ENCODE measurements around the gene NPL. TPM values are rescaled to one million over a fixed set of nuclear protein-coding genes. Genes with fewer than 3 reads are reported as not detected.

Gene NPL
- total and polyA plus RNA-seq, 2 experiments from 2014 or later: 3.0 to 5.0 TPM

GRCh38 chr1:182823220-182823619 lies 33.6 kb downstream of the NPL start:
- no peak for DNase-seq
- Histone ChIP-seq H3K79me2 (ENCODE audit: insufficient read depth) (no peaks in the 10 kb centered on the region), H3K9ac (no peak overlapping the region), H3K4me3 (no peak overlapping the region), H3K27ac (no peak overlapping the region), H3K9me3 (ENCODE audit: low read depth) (no peaks in the 10 kb centered on the region), H3K4me2 (ENCODE audit: unreplicated experiment) (no peak overlapping the region), H3K27me3 (replicated peaks; ENCODE audit: insufficient read depth) (no peaks in the 10 kb centered on the region), H3F3A (ENCODE audit: insufficient read depth) (no peaks in the 10 kb centered on the region), H3K9me2 (ENCODE audit: insufficient read depth) (no peaks in the 10 kb centered on the region), H3K36me3 (ENCODE audit: low read depth) (no peaks in the 10 kb centered on the region), H2AFZ (no peak overlapping the region), H4K20me1 (ENCODE audit: insufficient read depth) (no peaks in the 10 kb centered on the region), H3K4me1 (ENCODE audit: insufficient read depth) (no peaks in the 10 kb centered on the region)
- TF ChIP-seq EZH2phosphoT487 (IDR thresholded peaks at IDR 0.05; ENCODE audit: insufficient read depth, low read depth): no peak
- TF ChIP-seq EZH2 (IDR thresholded peaks at IDR 0.05; ENCODE audit: insufficient read depth, poor library complexity, severe bottlenecking): no peak
- 67 to 74% methylated on average over 3 of the region's 3 CpGs for WGBS, 2 experiments (ENCODE audit: low coverage in 1 of 2, low lambda C conversion rate in 2 of 2, missing lambda C conversion rate in 2 of 2)
- in situ Hi-C loops (cut with MboI): no loop called here

GRCh38 chr1:182826892-182827291 lies 37.3 kb downstream of the NPL start:
- in situ Hi-C loops (cut with MboI): no loop called here
- WGBS, 2 experiments (ENCODE audit: low coverage in 1 of 2, low lambda C conversion rate in 2 of 2, missing lambda C conversion rate in 2 of 2): 83 to 87% methylated on average over 2 of the region's 2 CpGs
- no peak overlapping the region for H3K9ac ChIP-seq

DNA sequence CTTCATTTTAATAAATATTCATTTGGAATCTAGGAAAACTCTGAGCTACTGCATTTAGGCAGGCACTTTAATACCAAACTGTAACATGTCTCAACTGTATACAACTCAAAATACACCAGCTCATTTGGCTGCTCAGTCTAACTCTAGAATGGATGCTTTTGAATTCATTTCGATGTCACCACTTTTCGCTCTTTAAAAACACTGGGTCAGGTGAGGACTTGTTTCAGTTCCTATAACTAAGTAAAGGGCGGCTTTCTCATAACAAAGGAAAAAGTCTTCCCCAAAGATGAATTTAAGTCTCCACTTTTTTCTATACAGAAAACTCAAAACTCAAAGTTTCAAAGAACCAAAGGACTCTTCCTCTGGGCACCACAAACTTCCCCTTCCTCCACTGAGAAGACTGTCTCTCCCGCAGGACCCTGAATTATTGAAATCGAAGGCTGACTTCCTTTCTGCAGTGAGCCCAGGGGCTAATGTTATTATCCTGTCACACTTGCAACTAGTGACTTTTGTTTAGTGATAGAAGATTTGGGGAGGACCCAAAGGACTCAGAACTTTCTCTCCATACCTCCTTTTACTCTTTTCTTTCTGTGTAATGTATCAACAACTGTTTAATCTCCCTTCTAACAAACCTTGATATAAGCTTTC lies 39.8 kb downstream of the NPL start:
- no peak overlapping the region for H3K4me3 ChIP-seq
- H3K4me1 ChIP-seq (ENCODE audit: insufficient read depth): 0 out of 2 replicates have a peak, but pooled peaks cover 3% of the 10 kb centered on the region
- in situ Hi-C loops (cut with MboI): no loop called here
- no peaks in the 10 kb centered on the region for H3K9me2 ChIP-seq (ENCODE audit: insufficient read depth)
- no peak overlapping the region for H3K27ac ChIP-seq
- no peaks in the 10 kb centered on the region for H3K36me3 ChIP-seq (ENCODE audit: low read depth)
- no peaks in the 10 kb centered on the region for H3F3A ChIP-seq (ENCODE audit: insufficient read depth)
- no peak overlapping the region for H2AFZ ChIP-seq
- no peaks in the 10 kb centered on the region for H3K79me2 ChIP-seq (ENCODE audit: insufficient read depth)
- H3K9me3 ChIP-seq (ENCODE audit: low read depth): no peaks in the 10 kb centered on the region
- TF ChIP-seq EZH2phosphoT487 (IDR thresholded peaks at IDR 0.05; ENCODE audit: insufficient read depth, low read depth) (no peak), EZH2 (IDR thresholded peaks at IDR 0.05; ENCODE audit: insufficient read depth, poor library complexity, severe bottlenecking) (no peak)
- H3K27me3 ChIP-seq (replicated peaks; ENCODE audit: insufficient read depth): no peaks in the 10 kb centered on the region
- no peak overlapping the region for H3K9ac ChIP-seq
- H4K20me1 ChIP-seq (ENCODE audit: insufficient read depth): no peaks in the 10 kb centered on the region
- DNase-seq: no peak
- H3K4me2 ChIP-seq (ENCODE audit: unreplicated experiment): no peak overlapping the region
- 83 to 88% methylated on average over 5 of the region's 5 CpGs for WGBS, 2 experiments (ENCODE audit: low coverage in 1 of 2, low lambda C conversion rate in 2 of 2, missing lambda C conversion rate in 2 of 2)

More at GRCh38 chr1:182826892-182827291, 37.3 kb downstream of the NPL start:
- no peak overlapping the region for H3K4me2 ChIP-seq (ENCODE audit: unreplicated experiment)
- DNase-seq: no peak
- H3F3A ChIP-seq (ENCODE audit: insufficient read depth): no peaks in the 10 kb centered on the region
- H3K4me1 ChIP-seq (ENCODE audit: insufficient read depth): no peaks in the 10 kb centered on the region
- H3K36me3 ChIP-seq (ENCODE audit: low read depth): no peaks in the 10 kb centered on the region
- no peaks in the 10 kb centered on the region for H3K79me2 ChIP-seq (ENCODE audit: insufficient read depth)
- TF ChIP-seq EZH2 (IDR thresholded peaks at IDR 0.05; ENCODE audit: insufficient read depth, poor library complexity, severe bottlenecking) (no peak), EZH2phosphoT487 (IDR thresholded peaks at IDR 0.05; ENCODE audit: insufficient read depth, low read depth) (no peak)
- no peak overlapping the region for H2AFZ ChIP-seq
- H3K9me2 ChIP-seq (ENCODE audit: insufficient read depth): no peaks in the 10 kb centered on the region
- no peak overlapping the region for H3K27ac ChIP-seq
- no peaks in the 10 kb centered on the region for H3K9me3 ChIP-seq (ENCODE audit: low read depth)
- no peaks in the 10 kb centered on the region for H3K27me3 ChIP-seq (replicated peaks; ENCODE audit: insufficient read depth)
- H3K4me3 ChIP-seq: no peak overlapping the region
- H4K20me1 ChIP-seq (ENCODE audit: insufficient read depth): no peaks in the 10 kb centered on the region

- DNase-seq: peak; percentile 54
- in situ Hi-C loops (cut with MboI): no loop called here
- no peaks in the 10 kb centered on the region for H4K20me1 ChIP-seq (ENCODE audit: insufficient read depth)
These were observed 43.7 kb downstream of the NPL start for GRCh38 chr1:182833271-182833670.

More at GRCh38 chr1:182833271-182833670, 43.7 kb downstream of the NPL start:
- Histone ChIP-seq H3K9me2 (ENCODE audit: insufficient read depth) (no peaks in the 10 kb centered on the region), H3K27me3 (replicated peaks; ENCODE audit: insufficient read depth) (no peaks in the 10 kb centered on the region), H2AFZ (no peak overlapping the region), H3K27ac (no peak overlapping the region), H3K9me3 (ENCODE audit: low read depth) (no peaks in the 10 kb centered on the region), H3K79me2 (ENCODE audit: insufficient read depth) (no peaks in the 10 kb centered on the region), H3K36me3 (ENCODE audit: low read depth) (no peaks in the 10 kb centered on the region), H3K4me3 (no peak overlapping the region), H3K4me2 (ENCODE audit: unreplicated experiment) (no peak overlapping the region), H3K4me1 (ENCODE audit: insufficient read depth) (0 out of 2 replicates have a peak, but pooled peaks cover 3% of the 10 kb centered on the region), H3F3A (ENCODE audit: insufficient read depth) (no peaks in the 10 kb centered on the region), H3K9ac (no peak overlapping the region)
- TF ChIP-seq EZH2phosphoT487 (IDR thresholded peaks at IDR 0.05; ENCODE audit: insufficient read depth, low read depth): no peak
- no peak for TF ChIP-seq EZH2 (IDR thresholded peaks at IDR 0.05; ENCODE audit: insufficient read depth, poor library complexity, severe bottlenecking)

All from GM23248 (cell line).